ENCODE measurements around the gene CSTF3.

Gene CSTF3

DNA sequence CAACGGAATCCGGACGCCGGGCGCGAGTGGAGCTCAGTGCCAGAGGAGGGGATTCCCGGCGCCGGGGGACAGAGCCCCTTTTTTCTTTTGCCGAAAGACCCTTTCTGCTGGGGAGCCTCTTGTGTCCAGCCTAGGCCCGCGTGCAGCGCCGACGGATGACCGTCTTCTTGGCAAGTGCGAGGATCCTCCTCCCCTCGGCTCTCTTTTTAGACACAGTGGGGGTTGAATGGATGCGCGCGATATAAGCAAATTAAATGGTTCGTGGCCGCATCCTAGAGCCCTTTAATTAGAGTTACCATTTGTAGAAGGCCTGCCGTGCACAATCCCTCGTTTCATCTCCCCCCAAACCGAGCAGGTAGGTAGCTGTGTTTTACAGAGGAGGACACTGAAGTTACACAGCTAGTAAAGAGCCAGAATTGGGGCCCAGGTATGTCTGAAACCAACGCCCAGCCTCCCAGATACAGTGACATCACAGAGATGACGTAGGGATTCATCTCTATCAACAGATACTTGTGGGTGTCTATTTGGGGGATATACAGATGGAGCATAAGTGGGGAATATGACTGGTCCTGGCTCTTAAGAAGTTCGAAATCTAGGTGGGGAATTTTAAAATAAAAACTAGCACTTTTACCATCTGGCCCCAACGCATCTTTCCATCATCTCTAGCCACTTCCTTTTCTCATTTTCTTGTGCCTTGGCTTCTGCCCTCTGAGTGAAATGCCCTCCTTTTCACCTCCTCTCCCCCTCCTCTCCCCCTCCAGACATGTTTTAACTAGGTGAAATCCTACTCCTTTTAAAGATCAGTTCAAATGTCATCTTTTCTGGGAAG is 121.0 kb downstream of the CSTF3 start:
- peak; percentile 39 to 86 (median 83) for DNase-seq

- DNase-seq, result peak; percentile 96 to 97 (median 97)
Measured at GRCh38 chr11:33039274-33040032, 121.8 kb downstream of the CSTF3 start, which contains the start of gene TCP11L1. Gene TCP11L1, plus strand, starts transcription at chr11:33039572. Its CDS starts 4,202 bp downstream, at chr11:33043774.

- no peak for DNase-seq
Measured at GRCh38 chr11:33035011-33035410, 126.3 kb downstream of the CSTF3 start.
